ENCODE measurements around the gene MTHFR.

Gene MTHFR

DNA sequence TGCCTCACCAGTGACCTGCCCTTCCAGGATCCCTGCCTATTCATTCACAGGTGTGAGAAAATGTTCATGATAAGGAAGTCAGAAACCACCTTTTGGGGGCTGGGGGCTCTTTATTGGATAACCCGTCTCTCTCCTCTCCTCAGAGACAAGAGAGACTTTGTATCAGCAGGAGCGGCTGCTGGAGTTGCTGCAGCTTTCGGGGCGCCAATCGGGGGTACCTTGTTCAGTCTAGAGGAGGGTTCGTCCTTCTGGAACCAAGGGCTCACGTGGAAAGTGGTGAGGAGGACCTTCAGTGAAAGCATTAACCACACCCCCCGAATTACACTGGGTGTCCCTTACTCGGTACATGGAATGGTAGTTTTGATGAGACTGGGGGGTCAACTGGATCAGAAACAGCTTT lies 21.2 kb upstream of the MTHFR start:
- Histone ChIP-seq H3K23ac (ENCODE audit: low read length) (no peak overlapping the region), H2BK15ac (replicated peaks; ENCODE audit: low read depth) (no peak overlapping the region), H3K79me2 (ENCODE audit: control insufficient read depth, insufficient read depth, low read length) (no peaks in the 10 kb centered on the region), H4K5ac (ENCODE audit: low read length) (no peak overlapping the region), H3K9ac (ENCODE audit: low read length) (no peak overlapping the region), H3K27me3 (ENCODE audit: insufficient read depth, low read length, poor library complexity) (no peaks in the 10 kb centered on the region), H3K4me2 (ENCODE audit: low read length) (no peak overlapping the region), H3K4ac (ENCODE audit: low read depth, low read length) (no peak overlapping the region), H3K4me3 (ENCODE audit: low read length) (no peak overlapping the region), H3K27ac (ENCODE audit: low read depth, low read length) (no peak overlapping the region), H2AK5ac (ENCODE audit: low read length) (no peak overlapping the region), H3K79me1 (ENCODE audit: low read length) (no peaks in the 10 kb centered on the region), H4K8ac (ENCODE audit: low read depth, low read length) (no peak overlapping the region), H3K18ac (ENCODE audit: low read length) (no peak overlapping the region), H3K4me1 (ENCODE audit: control insufficient read depth, low read depth, low read length) (no peaks in the 10 kb centered on the region), H3K36me3 (ENCODE audit: control insufficient read depth, insufficient read depth, low read length) (peaks cover 11% of the 10 kb centered on the region), H3K56ac (ENCODE audit: low read length) (no peak overlapping the region), H2BK5ac (ENCODE audit: low read length) (no peak overlapping the region), H2BK120ac (ENCODE audit: low read depth, low read length) (no peak overlapping the region)
- no CpG with 5 or more reads among the region's 9 CpGs for WGBS (ENCODE audit: extremely low coverage, insufficient coverage, low lambda C conversion rate)
- DNase-seq, result no peak

DNA sequence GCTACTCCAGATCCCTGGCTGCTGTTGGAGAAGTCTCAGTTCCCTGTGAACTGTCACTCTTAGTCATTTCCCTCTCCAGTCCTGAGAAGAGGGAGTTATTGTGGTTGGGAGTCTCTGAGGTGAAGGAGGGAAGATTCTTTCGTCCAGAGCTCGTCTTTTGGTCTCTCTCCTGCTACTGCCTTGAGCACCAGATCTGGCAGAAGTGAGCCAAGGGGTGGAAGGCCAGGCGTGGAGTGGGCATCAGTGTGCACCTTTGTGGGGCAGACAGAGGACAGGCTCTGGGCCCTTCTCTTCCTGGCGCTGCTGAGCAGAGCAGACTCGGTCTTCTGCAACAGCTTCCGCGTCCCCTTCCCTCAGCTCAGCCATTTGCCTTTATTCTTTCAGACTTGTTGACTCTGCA lies 19.4 kb upstream of the MTHFR start:
- Histone ChIP-seq H3K27ac (ENCODE audit: low read depth, low read length) (no peak overlapping the region), H3K79me2 (ENCODE audit: control insufficient read depth, insufficient read depth, low read length) (no peaks in the 10 kb centered on the region), H2BK5ac (ENCODE audit: low read length) (no peak overlapping the region), H3K4me3 (ENCODE audit: low read length) (no peak overlapping the region), H2BK15ac (replicated peaks; ENCODE audit: low read depth) (no peak overlapping the region), H3K23ac (ENCODE audit: low read length) (no peak overlapping the region), H3K4ac (ENCODE audit: low read depth, low read length) (no peak overlapping the region), H4K5ac (ENCODE audit: low read length) (no peak overlapping the region), H2AK5ac (ENCODE audit: low read length) (no peak overlapping the region), H3K4me2 (ENCODE audit: low read length) (no peak overlapping the region), H3K79me1 (ENCODE audit: low read length) (no peaks in the 10 kb centered on the region), H3K9ac (ENCODE audit: low read length) (no peak overlapping the region), H3K36me3 (ENCODE audit: control insufficient read depth, insufficient read depth, low read length) (peaks cover 10% of the 10 kb centered on the region), H3K4me1 (ENCODE audit: control insufficient read depth, low read depth, low read length) (no peaks in the 10 kb centered on the region), H3K27me3 (ENCODE audit: insufficient read depth, low read length, poor library complexity) (no peaks in the 10 kb centered on the region), H3K56ac (ENCODE audit: low read length) (no peak overlapping the region), H2BK120ac (ENCODE audit: low read depth, low read length) (no peak overlapping the region), H3K18ac (ENCODE audit: low read length) (no peak overlapping the region), H4K8ac (ENCODE audit: low read depth, low read length) (no peak overlapping the region)
- DNase-seq, result no peak
- no CpG with 5 or more reads among the region's 7 CpGs for WGBS (ENCODE audit: extremely low coverage, insufficient coverage, low lambda C conversion rate)

- Histone ChIP-seq H3K27me3 (ENCODE audit: insufficient read depth, low read length, poor library complexity) (no peaks in the 10 kb centered on the region), H2BK5ac (ENCODE audit: low read length) (no peak overlapping the region), H3K18ac (ENCODE audit: low read length) (no peak overlapping the region), H2BK15ac (replicated peaks; ENCODE audit: low read depth) (no peak overlapping the region), H3K4ac (ENCODE audit: low read depth, low read length) (no peak overlapping the region), H3K36me3 (ENCODE audit: control insufficient read depth, insufficient read depth, low read length) (peaks cover 9% of the 10 kb centered on the region), H2BK120ac (ENCODE audit: low read depth, low read length) (no peak overlapping the region), H3K4me3 (ENCODE audit: low read length) (no peak overlapping the region), H3K9ac (ENCODE audit: low read length) (no peak overlapping the region), H3K27ac (ENCODE audit: low read depth, low read length) (no peak overlapping the region), H3K23ac (ENCODE audit: low read length) (no peak overlapping the region), H3K79me1 (ENCODE audit: low read length) (no peaks in the 10 kb centered on the region), H4K8ac (ENCODE audit: low read depth, low read length) (no peak overlapping the region), H3K56ac (ENCODE audit: low read length) (no peak overlapping the region), H3K79me2 (ENCODE audit: control insufficient read depth, insufficient read depth, low read length) (no peaks in the 10 kb centered on the region), H3K4me1 (ENCODE audit: control insufficient read depth, low read depth, low read length) (no peaks in the 10 kb centered on the region), H3K4me2 (ENCODE audit: low read length) (no peak overlapping the region), H4K5ac (ENCODE audit: low read length) (no peak overlapping the region), H2AK5ac (ENCODE audit: low read length) (no peak overlapping the region)
- no CpG with 5 or more reads among the region's 17 CpGs for WGBS (ENCODE audit: extremely low coverage, insufficient coverage, low lambda C conversion rate)
- no peak for DNase-seq
Observed at GRCh38 chr1:11823366-11824137, 17.8 kb upstream of the MTHFR start.

DNA sequence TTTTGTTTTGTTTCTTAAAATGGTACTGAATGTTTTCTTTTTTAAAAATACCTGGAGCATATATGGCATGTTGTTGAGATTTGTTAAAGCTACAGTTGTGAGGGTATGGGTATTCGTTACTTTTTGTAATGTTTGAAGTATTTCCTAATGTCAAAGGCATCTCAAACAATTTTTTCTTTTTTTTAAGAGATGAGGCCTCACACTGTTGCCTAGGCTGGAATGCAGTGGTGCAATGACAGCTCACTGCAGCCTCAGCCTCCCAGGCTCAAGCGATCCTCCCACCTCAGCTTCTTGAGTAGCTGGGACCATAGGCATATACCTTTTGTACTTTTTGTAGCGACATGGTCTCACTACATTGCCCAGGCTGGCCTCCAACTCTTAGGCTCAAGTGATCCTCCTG lies 16.3 kb upstream of the MTHFR start:
- Histone ChIP-seq H2AK5ac (ENCODE audit: low read length) (no peak overlapping the region), H2BK15ac (replicated peaks; ENCODE audit: low read depth) (no peak overlapping the region), H3K56ac (ENCODE audit: low read length) (no peak overlapping the region), H3K4me3 (ENCODE audit: low read length) (no peak overlapping the region), H3K36me3 (ENCODE audit: control insufficient read depth, insufficient read depth, low read length) (peaks cover 10% of the 10 kb centered on the region), H3K4ac (ENCODE audit: low read depth, low read length) (no peak overlapping the region), H3K9ac (ENCODE audit: low read length) (no peak overlapping the region), H3K4me2 (ENCODE audit: low read length) (no peak overlapping the region), H3K23ac (ENCODE audit: low read length) (no peak overlapping the region), H3K79me1 (ENCODE audit: low read length) (no peaks in the 10 kb centered on the region), H3K27ac (ENCODE audit: low read depth, low read length) (no peak overlapping the region), H4K5ac (ENCODE audit: low read length) (no peak overlapping the region), H3K79me2 (ENCODE audit: control insufficient read depth, insufficient read depth, low read length) (no peaks in the 10 kb centered on the region), H3K4me1 (ENCODE audit: control insufficient read depth, low read depth, low read length) (no peaks in the 10 kb centered on the region), H3K18ac (ENCODE audit: low read length) (no peak overlapping the region), H2BK5ac (ENCODE audit: low read length) (no peak overlapping the region), H2BK120ac (ENCODE audit: low read depth, low read length) (no peak overlapping the region), H4K8ac (ENCODE audit: low read depth, low read length) (no peak overlapping the region), H3K27me3 (ENCODE audit: insufficient read depth, low read length, poor library complexity) (no peaks in the 10 kb centered on the region)
- no CpG with 5 or more reads among the region's 3 CpGs for WGBS (ENCODE audit: extremely low coverage, insufficient coverage, low lambda C conversion rate)
- no peak for DNase-seq

DNA sequence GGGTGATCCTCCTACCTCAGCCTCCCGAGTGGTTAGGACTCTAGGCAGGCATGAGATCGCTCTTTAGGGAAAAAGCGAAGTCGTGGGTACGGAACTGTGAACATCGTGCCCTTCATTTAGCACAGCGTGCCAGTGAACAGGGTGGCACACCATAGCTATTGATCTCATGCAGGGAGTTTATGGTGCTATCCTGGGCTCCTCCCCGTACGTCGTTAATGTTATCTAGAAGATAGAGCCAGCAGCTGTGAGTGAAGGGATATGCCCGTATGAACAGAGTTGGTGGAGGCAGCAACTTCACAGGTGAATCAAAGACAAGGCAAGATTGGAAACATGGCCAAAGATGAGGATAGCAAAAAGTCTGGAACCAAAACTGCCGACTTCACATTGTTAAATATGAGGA lies 11.4 kb upstream of the MTHFR start:
- no CpG with 5 or more reads among the region's 12 CpGs for WGBS (ENCODE audit: extremely low coverage, insufficient coverage, low lambda C conversion rate)
- no peak for DNase-seq
- no peak overlapping the region for H3K18ac ChIP-seq (ENCODE audit: low read length)
- H3K4ac ChIP-seq (ENCODE audit: low read depth, low read length), result no peak overlapping the region
- peaks cover 15% of the 10 kb centered on the region for H3K36me3 ChIP-seq (ENCODE audit: control insufficient read depth, insufficient read depth, low read length)
- H2BK120ac ChIP-seq (ENCODE audit: low read depth, low read length), result no peak overlapping the region
- no peak overlapping the region for H3K4me3 ChIP-seq (ENCODE audit: low read length)
- H4K5ac ChIP-seq (ENCODE audit: low read length), result no peak overlapping the region
- H3K27ac ChIP-seq (ENCODE audit: low read depth, low read length), result no peak overlapping the region
- no peak overlapping the region for H3K23ac ChIP-seq (ENCODE audit: low read length)
- H3K56ac ChIP-seq (ENCODE audit: low read length), result no peak overlapping the region
- peaks cover 2% of the 10 kb centered on the region for H3K79me1 ChIP-seq (ENCODE audit: low read length)
- H3K79me2 ChIP-seq (ENCODE audit: control insufficient read depth, insufficient read depth, low read length), result no peaks in the 10 kb centered on the region
- H2BK15ac ChIP-seq (replicated peaks; ENCODE audit: low read depth), result no peak overlapping the region
- H2AK5ac ChIP-seq (ENCODE audit: low read length), result no peak overlapping the region
- no peak overlapping the region for H2BK5ac ChIP-seq (ENCODE audit: low read length)
- no peak overlapping the region for H3K4me2 ChIP-seq (ENCODE audit: low read length)
- no peaks in the 10 kb centered on the region for H3K27me3 ChIP-seq (ENCODE audit: insufficient read depth, low read length, poor library complexity)
- H3K9ac ChIP-seq (ENCODE audit: low read length), result no peak overlapping the region
- H3K4me1 ChIP-seq (ENCODE audit: control insufficient read depth, low read depth, low read length), result no peaks in the 10 kb centered on the region
- no peak overlapping the region for H4K8ac ChIP-seq (ENCODE audit: low read depth, low read length)

GRCh38 chr1:11813021-11813420 lies 7.3 kb upstream of the MTHFR start:
- H3K79me1 ChIP-seq (ENCODE audit: low read length), result peaks cover 4% of the 10 kb centered on the region
- WGBS (ENCODE audit: extremely low coverage, insufficient coverage, low lambda C conversion rate), result no CpG with 5 or more reads among the region's 5 CpGs
- peaks cover 13% of the 10 kb centered on the region for H3K36me3 ChIP-seq (ENCODE audit: control insufficient read depth, insufficient read depth, low read length)

More at GRCh38 chr1:11813021-11813420, 7.3 kb upstream of the MTHFR start:
- Histone ChIP-seq H2BK15ac (replicated peaks; ENCODE audit: low read depth) (no peak overlapping the region), H3K4ac (ENCODE audit: low read depth, low read length) (no peak overlapping the region), H3K9ac (ENCODE audit: low read length) (no peak overlapping the region), H4K8ac (ENCODE audit: low read depth, low read length) (no peak overlapping the region), H3K4me2 (ENCODE audit: low read length) (no peak overlapping the region), H3K27ac (ENCODE audit: low read depth, low read length) (no peak overlapping the region), H3K4me3 (ENCODE audit: low read length) (no peak overlapping the region), H3K79me2 (ENCODE audit: control insufficient read depth, insufficient read depth, low read length) (peaks cover 6% of the 10 kb centered on the region), H3K27me3 (ENCODE audit: insufficient read depth, low read length, poor library complexity) (no peaks in the 10 kb centered on the region), H2BK5ac (ENCODE audit: low read length) (no peak overlapping the region), H3K56ac (ENCODE audit: low read length) (no peak overlapping the region), H2AK5ac (ENCODE audit: low read length) (no peak overlapping the region), H3K4me1 (ENCODE audit: control insufficient read depth, low read depth, low read length) (no peaks in the 10 kb centered on the region), H3K23ac (ENCODE audit: low read length) (no peak overlapping the region), H2BK120ac (ENCODE audit: low read depth, low read length) (no peak overlapping the region), H3K18ac (ENCODE audit: low read length) (no peak overlapping the region), H4K5ac (ENCODE audit: low read length) (no peak overlapping the region)
- DNase-seq, result no peak

All from mesendoderm (in vitro differentiated cells).